GM19193 (cell line): ENCODE data around the gene GLDC.

Experiments
- POLR2A ChIP-seq: IDR thresholded peaks from 4 replicates; pipeline ENCODE4 v1.6.1; 2011; ENCODE audit not compliant: insufficient read depth, insufficient read length; ENCODE audit errors: extremely low read depth

The GLDC gene

GRCh38 chr9:6611865-6612264, 33.7 kb downstream of the GLDC start:
- TF ChIP-seq POLR2A, result no peak

GRCh38 chr9:6610073-6610472, 35.5 kb downstream of the GLDC start:
- no peak for TF ChIP-seq POLR2A

- no peak for TF ChIP-seq POLR2A
Measured at GRCh38 chr9:6609497-6610016, 36.0 kb downstream of the GLDC start.

DNA sequence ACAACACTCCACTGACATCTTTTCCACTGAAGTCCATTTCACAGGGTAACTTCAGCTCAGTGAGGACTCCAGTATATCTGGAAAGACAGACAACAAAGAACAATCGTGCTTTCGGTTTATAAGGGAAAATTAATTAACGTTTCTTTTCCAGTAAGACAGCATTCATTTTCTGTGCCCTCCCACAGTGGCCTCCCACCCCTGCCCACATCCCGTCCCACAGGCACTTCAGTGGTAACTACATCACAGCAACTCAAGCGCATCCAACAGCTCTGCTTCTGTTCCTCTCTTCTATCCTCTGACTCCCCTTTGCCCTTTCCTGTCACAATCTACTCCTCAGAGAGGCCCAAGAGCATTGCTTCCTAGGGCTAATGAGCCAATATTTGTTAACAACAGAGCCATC, 40.3 kb downstream of the GLDC start:
- no peak for TF ChIP-seq POLR2A

DNA sequence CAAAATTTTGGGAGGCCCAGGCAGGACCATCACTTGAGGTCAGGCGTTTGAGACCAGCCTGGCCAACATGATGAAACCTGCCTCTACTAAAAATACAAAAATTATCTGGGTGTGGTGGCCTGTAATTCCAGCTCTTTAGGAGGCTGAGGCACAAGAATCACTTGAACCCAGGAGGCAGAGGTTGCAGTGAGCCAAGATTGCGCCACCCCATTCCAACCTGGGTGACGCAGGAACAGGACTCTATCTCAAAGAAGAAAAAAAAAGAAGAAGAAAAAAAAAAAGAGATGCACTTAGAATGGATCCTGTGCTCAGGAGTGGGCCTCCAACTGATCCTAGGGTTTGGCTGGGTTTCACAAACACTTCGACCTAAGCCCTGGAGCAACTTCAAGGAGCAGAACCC, 45.1 kb downstream of the GLDC start:
- no peak for TF ChIP-seq POLR2A

GRCh38 chr9:6600006-6600405, 45.5 kb downstream of the GLDC start:
- TF ChIP-seq POLR2A, result no peak

GRCh38 chr9:6598249-6598725, 47.2 kb downstream of the GLDC start:
- TF ChIP-seq POLR2A, result no peak

GRCh38 chr9:6592791-6593190, 52.7 kb downstream of the GLDC start:
- no peak for TF ChIP-seq POLR2A

- TF ChIP-seq POLR2A, result no peak
Measured at GRCh38 chr9:6592231-6592630, 53.3 kb downstream of the GLDC start.

GRCh38 chr9:6590772-6591384, 54.7 kb downstream of the GLDC start:
- no peak for TF ChIP-seq POLR2A

GRCh38 chr9:6590334-6590733, 55.2 kb downstream of the GLDC start:
- no peak for TF ChIP-seq POLR2A

DNA sequence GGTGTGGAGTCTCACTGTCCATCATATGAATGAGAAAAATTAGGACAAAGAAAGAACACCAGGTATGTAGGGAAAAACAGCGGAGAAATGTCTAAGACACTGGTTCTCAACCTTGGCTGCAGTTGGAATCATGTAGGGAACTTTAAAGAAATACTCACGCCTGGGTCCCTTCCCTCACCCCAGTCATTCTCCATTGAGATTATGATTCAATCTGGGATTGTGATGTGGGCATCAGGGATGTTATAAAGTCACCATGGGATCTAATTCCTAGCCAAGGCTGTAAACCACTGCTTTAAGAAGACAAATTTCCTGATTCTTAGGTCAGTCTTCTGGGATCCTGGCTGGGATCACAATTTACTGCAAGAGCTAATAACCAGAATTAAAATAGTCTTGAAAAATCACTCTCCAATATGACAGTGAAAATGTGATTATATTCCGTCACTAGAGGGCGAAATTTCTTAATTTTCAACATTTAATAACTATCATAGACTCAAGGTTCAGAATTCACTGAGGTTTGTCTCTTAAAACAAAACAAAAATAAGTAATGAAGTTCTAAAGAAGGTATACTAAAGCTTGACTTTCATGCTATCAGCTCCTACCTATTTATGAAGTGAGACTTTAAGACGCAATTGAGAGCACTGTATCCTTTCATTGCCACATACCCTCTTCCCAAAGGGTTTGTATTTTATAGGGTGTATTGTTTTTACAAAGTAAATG, 60.5 kb downstream of the GLDC start:
- no peak for TF ChIP-seq POLR2A

- no peak for TF ChIP-seq POLR2A
Measured at GRCh38 chr9:6581253-6581652, 64.3 kb downstream of the GLDC start.

GRCh38 chr9:6579613-6580012, 65.9 kb downstream of the GLDC start:
- TF ChIP-seq POLR2A, result no peak

- TF ChIP-seq POLR2A, result no peak
Measured at GRCh38 chr9:6576987-6577386, 68.5 kb downstream of the GLDC start.

DNA sequence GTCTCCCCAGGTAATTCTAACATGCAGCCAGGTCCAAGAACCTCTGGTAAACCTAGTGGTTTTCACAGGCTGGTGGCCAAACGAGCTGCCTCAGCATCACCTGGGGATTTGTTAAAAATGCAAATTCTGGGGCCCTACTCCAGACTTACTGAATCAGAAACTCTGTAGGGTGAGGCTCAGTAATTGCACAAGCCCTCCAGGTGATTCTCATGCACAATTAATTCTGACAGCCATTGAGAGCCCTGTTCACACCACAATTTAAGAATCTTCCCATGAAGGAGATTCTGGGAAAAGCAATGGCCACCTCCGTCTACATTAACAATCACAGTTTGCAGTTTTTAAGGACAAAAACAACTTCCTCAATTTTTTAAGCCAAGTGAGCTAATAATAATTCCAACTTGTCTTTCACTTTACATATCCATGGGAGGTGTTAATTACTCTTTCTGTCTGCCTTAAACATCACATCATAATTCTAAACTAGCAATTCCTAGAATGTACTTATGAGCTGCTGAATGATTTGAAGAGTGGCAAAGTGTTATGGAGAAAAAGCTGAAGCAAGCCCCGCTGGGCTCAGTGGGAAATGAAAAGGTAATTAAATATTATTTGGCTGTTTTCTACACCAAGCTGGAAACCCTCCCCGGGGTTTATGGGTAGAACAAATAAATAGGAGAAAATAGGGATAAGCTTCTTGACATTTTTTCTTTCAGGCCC, 70.0 kb downstream of the GLDC start:
- TF ChIP-seq POLR2A, result no peak

DNA sequence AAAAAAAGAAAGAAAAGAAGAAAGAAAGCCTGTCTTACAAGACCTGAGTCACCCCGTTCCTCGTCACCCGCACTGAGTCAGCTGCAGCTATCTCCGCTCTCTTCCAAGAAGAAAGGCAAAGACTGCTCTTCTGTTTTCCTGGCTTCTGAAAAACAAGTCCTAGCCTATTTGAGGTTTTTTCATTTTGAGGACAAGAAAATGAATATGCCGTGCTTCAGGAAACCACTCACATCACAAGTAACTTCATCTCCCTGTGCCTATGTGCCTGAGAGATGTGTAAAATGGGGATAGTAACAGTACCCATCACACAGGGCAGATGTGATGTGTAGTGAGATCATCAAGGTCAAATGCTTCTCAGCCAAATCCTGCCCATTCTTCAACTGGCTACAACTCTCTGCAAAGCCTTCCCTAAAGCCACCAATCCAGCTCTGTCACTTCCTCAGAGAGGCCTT, 78.4 kb downstream of the GLDC start:
- TF ChIP-seq POLR2A, result no peak
